ENCODE data around the gene NXPE3. TPM values are rescaled to one million over a fixed set of nuclear protein-coding genes. Genes with fewer than 3 reads are reported as not detected.

Gene NXPE3
- total RNA-seq, 1 experiment from 2014 or later = 15.9 TPM

DNA sequence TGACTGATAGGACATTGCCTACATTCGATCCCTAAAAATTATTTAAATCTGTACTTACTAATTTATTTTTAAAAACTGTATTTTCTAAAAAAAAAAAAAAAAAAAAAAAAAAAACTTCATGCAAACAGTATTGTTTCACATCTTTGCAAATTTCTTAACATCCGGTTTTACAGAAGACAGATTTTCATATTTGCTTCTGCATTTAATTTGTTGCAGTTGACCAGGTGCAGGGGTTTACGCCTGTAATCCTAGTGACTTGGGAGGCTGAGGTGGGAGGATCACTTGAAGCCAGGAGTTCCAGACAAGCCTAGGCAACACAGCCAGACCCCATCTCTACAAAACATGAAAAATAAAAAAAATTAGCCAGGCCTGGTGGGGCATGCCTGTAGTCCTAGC is 63.9 kb downstream of the NXPE3 start:
- Histone ChIP-seq H4K8ac (replicated peaks; ENCODE audit: insufficient read length, low read depth, low read length) (no peak overlapping the region), H2BK12ac (ENCODE audit: insufficient read length, low read depth, low read length) (no peak overlapping the region), H4K20me1 (ENCODE audit: control insufficient read depth, insufficient read depth, insufficient read length) (no peaks in the 10 kb centered on the region), H3T11ph (ENCODE audit: low read length) (no peak overlapping the region), H2BK5ac (ENCODE audit: insufficient read length, low read length) (no peak overlapping the region), H3K4me1 (ENCODE audit: insufficient read depth, low read length) (peaks cover 7% of the 10 kb centered on the region), H3K4ac (ENCODE audit: low read depth, low read length) (no peak overlapping the region), H3K56ac (ENCODE audit: insufficient read length, low read depth, low read length) (no peak overlapping the region), H3K27me3 (ENCODE audit: insufficient read depth, low read length) (no peaks in the 10 kb centered on the region), H2BK120ac (ENCODE audit: low read depth, low read length, poor library complexity, severe bottlenecking) (no peak overlapping the region), H2BK15ac (ENCODE audit: low read depth, low read length) (no peak overlapping the region), H3K23me2 (ENCODE audit: insufficient read length, low read depth, low read length, poor library complexity, severe bottlenecking) (no peaks in the 10 kb centered on the region), H2BK20ac (ENCODE audit: low read depth, low read length, poor library complexity, severe bottlenecking) (no peak overlapping the region), H2AFZ (ENCODE audit: low read length) (no peak overlapping the region), H3K23ac (ENCODE audit: insufficient read length, low read depth, low read length) (no peak overlapping the region), H2AK5ac (ENCODE audit: insufficient read length, low read length) (peak overlapping the region; percentile 91), H3K9ac (ENCODE audit: extremely low read depth, insufficient read length, low read length) (no peak overlapping the region), H4K91ac (ENCODE audit: insufficient read length, low read depth, low read length) (no peak overlapping the region), H3K79me2 (ENCODE audit: insufficient read depth, low read length) (no peaks in the 10 kb centered on the region), H3K27ac (ENCODE audit: insufficient read length, low read depth, low read length) (no peak overlapping the region), H3K18ac (ENCODE audit: insufficient read length, low read depth, low read length) (no peak overlapping the region), H3K14ac (ENCODE audit: insufficient read depth, low read length) (no peak overlapping the region), H3K9me3 (ENCODE audit: control insufficient read depth, low read depth, low read length) (no peaks in the 10 kb centered on the region), H3K4me2 (ENCODE audit: insufficient read depth, insufficient read length, low read length) (no peak overlapping the region), H3K79me1 (ENCODE audit: insufficient read depth, low read depth, low read length, poor library complexity, severe bottlenecking) (no peaks in the 10 kb centered on the region), H4K5ac (ENCODE audit: insufficient read length, low read depth, low read length) (no peak overlapping the region)
- WGBS (ENCODE audit: extremely low coverage, insufficient read length, low lambda C conversion rate) = no CpG with 5 or more reads among the region's 3 CpGs
- no peaks in the 10 kb centered on the region for H3K9me3 Mint-ChIP-seq
- TF ChIP-seq, protein P1, sequence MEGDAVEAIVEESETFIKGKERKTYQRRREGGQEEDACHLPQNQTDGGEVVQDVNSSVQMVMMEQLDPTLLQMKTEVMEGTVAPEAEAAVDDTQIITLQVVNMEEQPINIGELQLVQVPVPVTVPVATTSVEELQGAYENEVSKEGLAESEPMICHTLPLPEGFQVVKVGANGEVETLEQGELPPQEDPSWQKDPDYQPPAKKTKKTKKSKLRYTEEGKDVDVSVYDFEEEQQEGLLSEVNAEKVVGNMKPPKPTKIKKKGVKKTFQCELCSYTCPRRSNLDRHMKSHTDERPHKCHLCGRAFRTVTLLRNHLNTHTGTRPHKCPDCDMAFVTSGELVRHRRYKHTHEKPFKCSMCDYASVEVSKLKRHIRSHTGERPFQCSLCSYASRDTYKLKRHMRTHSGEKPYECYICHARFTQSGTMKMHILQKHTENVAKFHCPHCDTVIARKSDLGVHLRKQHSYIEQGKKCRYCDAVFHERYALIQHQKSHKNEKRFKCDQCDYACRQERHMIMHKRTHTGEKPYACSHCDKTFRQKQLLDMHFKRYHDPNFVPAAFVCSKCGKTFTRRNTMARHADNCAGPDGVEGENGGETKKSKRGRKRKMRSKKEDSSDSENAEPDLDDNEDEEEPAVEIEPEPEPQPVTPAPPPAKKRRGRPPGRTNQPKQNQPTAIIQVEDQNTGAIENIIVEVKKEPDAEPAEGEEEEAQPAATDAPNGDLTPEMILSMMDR (conservative IDR thresholded peaks at IDR 0.05) = no peak
- peaks cover 0 to 5% (median 3%) of the 10 kb centered on the region in 3 experiments; a peak in 5 of 7 replicates for H3K36me3 Mint-ChIP-seq (ENCODE audit: insufficient read depth in 1 of 3, low read depth in 3 of 3)
- H3K4me3 Mint-ChIP-seq = peak overlapping the region in 1 of 2 experiments; percentile 8; a peak in 1 of 5 replicates
- no peaks in the 10 kb centered on the region for H3K27me3 Mint-ChIP-seq (ENCODE audit: low read depth)
- DNase-seq = no peak
- peaks cover 41 to 49% of the 10 kb centered on the region in 2 experiments for H3K4me1 Mint-ChIP-seq
- peak overlapping the region; percentile 64 to 99 (median 82); a peak in 6 of 7 replicates for H3K27ac Mint-ChIP-seq
